ENCODE measurements around the gene ZNF467.

Gene ZNF467

DNA sequence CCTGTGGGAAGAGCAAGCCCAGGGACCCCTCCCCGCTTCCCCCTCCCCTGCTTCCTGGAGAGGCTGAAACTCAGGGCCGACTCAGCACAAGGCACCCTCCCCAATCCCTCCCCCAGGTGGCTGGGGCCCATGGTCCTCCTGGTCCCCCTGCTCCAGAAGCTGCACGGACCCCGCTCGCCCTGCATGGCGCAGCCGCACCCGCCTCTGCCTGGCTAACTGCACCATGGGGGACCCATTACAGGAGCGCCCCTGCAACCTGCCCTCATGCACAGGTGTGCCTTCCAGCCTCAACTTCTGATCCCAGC is 45.1 kb upstream of the ZNF467 start:
- DNase-seq (ENCODE audit: low spot score), result no peak
- TF ChIP-seq, protein P1, sequence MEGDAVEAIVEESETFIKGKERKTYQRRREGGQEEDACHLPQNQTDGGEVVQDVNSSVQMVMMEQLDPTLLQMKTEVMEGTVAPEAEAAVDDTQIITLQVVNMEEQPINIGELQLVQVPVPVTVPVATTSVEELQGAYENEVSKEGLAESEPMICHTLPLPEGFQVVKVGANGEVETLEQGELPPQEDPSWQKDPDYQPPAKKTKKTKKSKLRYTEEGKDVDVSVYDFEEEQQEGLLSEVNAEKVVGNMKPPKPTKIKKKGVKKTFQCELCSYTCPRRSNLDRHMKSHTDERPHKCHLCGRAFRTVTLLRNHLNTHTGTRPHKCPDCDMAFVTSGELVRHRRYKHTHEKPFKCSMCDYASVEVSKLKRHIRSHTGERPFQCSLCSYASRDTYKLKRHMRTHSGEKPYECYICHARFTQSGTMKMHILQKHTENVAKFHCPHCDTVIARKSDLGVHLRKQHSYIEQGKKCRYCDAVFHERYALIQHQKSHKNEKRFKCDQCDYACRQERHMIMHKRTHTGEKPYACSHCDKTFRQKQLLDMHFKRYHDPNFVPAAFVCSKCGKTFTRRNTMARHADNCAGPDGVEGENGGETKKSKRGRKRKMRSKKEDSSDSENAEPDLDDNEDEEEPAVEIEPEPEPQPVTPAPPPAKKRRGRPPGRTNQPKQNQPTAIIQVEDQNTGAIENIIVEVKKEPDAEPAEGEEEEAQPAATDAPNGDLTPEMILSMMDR (IDR thresholded peaks at IDR 0.05; ENCODE audit: extremely low read depth, missing control alignments), result no peak

DNA sequence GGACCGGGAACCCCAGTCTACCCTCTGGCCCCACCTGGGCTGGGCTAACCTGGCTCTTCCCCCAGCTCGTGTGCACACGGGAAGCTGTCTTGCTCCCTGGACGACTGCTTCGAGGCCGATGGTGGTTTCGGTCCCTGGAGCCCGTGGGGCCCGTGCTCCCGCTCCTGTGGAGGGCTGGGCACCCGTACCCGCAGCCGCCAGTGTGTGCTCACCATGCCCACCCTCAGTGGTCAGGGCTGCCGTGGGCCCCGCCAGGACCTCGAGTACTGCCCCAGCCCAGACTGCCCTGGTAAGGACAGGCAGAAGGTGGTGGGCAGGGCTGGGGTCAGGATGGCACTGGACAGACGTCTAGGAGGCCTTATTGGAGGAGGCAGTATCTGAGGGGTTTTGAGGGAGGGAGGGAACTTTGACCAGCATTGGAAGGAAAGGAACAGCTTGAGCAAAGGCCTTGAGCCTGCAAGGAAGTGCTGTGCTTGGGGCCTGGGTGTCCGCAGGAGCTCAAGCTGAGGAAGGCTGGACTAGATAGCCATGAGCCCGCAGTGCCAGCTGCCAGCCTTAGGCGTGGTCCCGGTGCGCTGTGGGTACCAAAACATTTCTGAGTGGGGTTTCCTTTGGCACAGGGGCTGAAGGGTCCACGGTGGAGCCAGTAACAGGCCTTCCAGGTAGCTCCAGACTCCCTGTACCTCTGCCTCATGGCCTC is 44.6 kb upstream of the ZNF467 start:
- no peak for DNase-seq (ENCODE audit: low spot score)
- TF ChIP-seq, protein P1 (IDR thresholded peaks at IDR 0.05; ENCODE audit: extremely low read depth, missing control alignments), result no peak

DNA sequence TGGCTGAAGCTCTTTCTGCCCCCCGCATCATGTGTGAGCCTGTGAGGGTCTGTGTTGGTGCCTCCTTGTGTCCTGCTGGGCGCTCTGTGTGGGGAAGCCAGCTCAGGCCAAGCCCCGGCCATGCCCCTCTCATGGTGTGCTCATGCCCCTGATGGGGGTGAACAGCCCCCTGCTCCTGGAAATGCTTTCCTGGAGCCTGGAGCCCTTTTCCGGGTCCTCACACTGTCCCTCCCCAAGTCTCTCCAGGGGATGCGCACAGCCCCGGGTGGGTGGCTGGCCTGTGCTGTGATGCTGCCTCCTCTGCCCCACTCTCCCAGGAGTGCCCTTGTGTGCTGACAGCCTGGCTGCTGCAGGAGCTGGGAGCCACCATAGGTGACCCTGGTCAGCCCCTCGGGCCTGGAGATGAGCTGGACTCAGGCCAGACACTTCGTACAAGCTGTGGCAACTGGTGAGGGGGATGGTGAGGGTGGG is 43.9 kb upstream of the ZNF467 start:
- DNase-seq (ENCODE audit: low spot score), result no peak

DNA sequence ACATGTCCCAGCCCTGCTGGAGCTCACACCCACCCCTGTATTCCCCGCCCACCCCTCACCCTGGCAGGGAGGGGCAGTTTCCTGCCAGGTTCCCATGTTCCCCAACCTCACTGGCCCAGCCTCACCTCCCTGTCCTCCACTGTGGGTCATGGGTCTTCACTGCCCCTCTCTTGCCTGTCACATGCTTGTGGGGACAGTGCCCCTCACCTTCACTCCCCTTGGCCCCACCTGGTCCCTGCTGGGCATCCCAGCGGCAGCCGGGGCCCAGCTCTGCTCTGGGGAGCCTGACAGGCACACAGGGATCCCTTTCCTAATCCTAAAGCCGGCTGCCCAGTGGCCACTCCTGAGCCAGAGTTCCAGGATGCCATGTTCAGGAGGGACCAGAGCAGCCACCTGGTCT is 43.4 kb upstream of the ZNF467 start:
- no peak for DNase-seq (ENCODE audit: low spot score)
- TF ChIP-seq, protein P1 (IDR thresholded peaks at IDR 0.05; ENCODE audit: extremely low read depth, missing control alignments), result no peak

More for the DNA sequence above, 43.9 kb upstream of the ZNF467 start:
- TF ChIP-seq, protein P1 (IDR thresholded peaks at IDR 0.05; ENCODE audit: extremely low read depth, missing control alignments), result no peak

DNA sequence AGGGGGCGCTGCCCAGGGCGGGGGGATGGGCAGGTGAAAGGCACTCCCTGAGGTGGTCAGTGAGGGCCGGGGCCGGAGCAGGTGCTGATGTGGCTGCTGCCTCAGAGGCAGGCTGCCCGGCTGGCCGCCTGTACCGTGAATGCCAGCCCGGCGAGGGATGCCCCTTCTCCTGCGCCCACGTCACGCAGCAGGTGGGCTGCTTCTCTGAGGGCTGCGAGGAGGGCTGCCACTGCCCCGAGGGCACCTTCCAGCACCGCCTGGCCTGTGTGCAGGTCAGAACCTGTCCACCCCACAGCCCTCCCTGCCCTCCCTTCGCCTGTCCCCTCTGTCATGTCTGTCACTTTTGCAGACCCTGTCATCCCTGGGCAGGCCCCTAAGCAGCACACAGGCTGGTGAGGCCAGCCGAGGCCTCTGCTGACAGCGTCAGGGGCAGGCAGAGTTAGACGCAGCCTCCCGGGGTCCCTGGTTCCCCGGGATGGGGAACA is 42.9 kb upstream of the ZNF467 start:
- TF ChIP-seq, protein P1 (IDR thresholded peaks at IDR 0.05; ENCODE audit: extremely low read depth, missing control alignments), result no peak

DNA sequence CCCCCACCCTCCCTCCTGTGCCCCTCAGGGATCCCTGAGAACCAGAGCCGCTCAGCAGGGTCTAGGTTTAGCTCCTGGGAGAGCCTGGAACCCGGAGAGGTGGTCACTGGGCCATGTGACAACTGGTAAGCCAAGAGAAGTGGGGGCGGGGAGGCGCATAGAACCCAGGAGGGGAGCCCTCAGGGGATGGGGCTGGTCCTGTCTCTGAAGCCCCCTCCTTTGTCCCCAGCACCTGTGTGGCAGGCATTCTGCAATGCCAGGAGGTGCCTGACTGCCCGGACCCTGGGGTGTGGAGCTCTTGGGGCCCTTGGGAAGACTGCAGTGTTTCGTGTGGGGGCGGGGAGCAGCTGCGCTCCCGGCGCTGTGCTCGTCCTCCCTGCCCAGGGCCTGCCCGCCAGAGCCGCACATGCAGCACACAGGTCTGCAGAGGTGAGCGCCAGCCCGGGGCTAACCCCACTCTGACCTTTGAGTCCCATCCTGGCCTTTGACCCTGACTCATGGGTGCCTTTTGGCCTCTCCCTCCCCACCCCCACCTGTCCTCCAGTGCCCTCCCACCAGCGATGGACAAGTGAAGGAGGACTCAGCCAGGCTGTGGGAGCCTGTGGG is 42.4 kb upstream of the ZNF467 start:
- DNase-seq (ENCODE audit: low spot score), result no peak
- TF ChIP-seq, protein P1 (IDR thresholded peaks at IDR 0.05; ENCODE audit: extremely low read depth, missing control alignments), result no peak

More for the DNA sequence above, 42.9 kb upstream of the ZNF467 start:
- no peak for DNase-seq (ENCODE audit: low spot score)

DNA sequence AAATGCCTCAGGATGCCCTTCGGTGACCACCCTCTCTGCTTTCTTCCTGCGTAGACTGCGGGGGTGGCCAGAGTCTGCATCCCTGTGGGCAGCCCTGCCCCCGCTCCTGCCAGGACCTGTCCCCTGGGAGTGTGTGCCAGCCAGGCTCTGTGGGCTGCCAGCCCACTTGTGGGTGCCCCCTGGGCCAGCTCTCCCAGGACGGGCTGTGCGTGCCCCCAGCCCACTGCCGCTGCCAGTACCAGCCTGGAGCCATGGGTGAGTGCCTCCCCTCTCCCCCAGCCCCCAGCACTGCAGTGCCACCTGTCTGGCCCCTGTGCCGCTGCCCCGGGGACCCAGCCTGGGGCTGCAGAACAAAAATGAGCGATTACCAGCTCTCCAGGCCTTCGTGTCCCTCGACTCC is 41.7 kb upstream of the ZNF467 start:
- TF ChIP-seq, protein P1 (IDR thresholded peaks at IDR 0.05; ENCODE audit: extremely low read depth, missing control alignments), result no peak
- no peak for DNase-seq (ENCODE audit: low spot score)
